Loucy (cell line): ENCODE results near the gene YIPF4.

ENCODE experiments used
- EZH2phosphoT487 ChIP-seq: fragments of 200-600 bp; IDR thresholded peaks from 2 replicates; pipeline ENCODE4 v1.6.1; 2018; ENCODE audit warnings: antibody characterized with exemption, mild to moderate bottlenecking, moderate library complexity, borderline replicate concordance
- TF ChIP-seq, protein P1 (sequence below): fragments of 200-600 bp; sonication (generic); conservative IDR thresholded peaks from 2 replicates; pipeline ENCODE4 v1.5.1; 2014; ENCODE audit warnings: mild to moderate bottlenecking, antibody characterized with exemption, low read length

GRCh38 chr2:32258242-32258641 is 19.5 kb upstream of the YIPF4 start:
- TF ChIP-seq EZH2phosphoT487, result no peak
- TF ChIP-seq, protein P1, sequence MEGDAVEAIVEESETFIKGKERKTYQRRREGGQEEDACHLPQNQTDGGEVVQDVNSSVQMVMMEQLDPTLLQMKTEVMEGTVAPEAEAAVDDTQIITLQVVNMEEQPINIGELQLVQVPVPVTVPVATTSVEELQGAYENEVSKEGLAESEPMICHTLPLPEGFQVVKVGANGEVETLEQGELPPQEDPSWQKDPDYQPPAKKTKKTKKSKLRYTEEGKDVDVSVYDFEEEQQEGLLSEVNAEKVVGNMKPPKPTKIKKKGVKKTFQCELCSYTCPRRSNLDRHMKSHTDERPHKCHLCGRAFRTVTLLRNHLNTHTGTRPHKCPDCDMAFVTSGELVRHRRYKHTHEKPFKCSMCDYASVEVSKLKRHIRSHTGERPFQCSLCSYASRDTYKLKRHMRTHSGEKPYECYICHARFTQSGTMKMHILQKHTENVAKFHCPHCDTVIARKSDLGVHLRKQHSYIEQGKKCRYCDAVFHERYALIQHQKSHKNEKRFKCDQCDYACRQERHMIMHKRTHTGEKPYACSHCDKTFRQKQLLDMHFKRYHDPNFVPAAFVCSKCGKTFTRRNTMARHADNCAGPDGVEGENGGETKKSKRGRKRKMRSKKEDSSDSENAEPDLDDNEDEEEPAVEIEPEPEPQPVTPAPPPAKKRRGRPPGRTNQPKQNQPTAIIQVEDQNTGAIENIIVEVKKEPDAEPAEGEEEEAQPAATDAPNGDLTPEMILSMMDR, result no peak
